ENCODE results near the gene FBXW12.

FBXW12 gene

DNA sequence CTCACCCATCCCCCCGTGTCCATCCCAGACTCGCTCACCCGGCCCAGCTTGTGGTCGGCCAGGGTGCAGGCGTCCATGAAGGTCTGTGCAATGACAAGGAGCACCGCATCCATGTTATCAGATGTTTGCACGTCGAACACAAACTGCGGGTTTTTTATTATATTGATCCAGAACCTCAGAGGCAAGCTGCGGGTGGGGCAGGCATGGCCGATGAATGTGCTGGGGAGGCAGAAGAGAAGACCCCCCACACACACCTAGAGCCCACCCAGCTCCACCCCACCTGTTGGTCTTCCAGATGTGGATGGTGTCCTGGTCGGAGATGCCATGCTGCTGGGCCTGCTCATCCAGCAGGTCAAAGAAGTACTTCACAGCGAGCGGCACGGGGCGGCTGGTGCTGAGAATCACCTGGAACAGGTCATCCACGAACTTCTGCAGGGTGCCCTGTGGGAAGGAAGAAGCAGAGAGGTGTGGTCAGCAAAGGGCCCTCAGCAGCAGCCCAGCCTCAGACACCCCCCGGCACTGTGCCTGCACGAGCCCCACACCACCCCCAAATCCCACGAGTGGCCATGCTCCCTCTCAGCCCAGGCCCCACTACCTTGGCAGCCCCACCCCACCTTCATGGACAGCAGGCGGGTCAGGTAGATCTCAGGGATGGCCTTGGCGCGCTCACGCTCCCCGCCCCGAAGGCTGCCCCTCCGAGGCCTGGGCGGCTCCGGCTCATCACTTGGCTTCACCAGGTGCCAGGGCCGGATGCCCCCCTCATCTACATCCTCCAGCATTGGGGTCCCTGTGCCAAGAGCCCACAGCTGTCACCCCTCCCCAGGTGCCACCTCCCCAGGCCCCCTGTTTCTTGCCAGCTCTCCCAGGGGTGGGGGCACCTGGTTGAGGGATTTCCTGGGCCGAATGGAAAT is 37.5 kb downstream of the FBXW12 start:
- DNase-seq, result no peak

DNA sequence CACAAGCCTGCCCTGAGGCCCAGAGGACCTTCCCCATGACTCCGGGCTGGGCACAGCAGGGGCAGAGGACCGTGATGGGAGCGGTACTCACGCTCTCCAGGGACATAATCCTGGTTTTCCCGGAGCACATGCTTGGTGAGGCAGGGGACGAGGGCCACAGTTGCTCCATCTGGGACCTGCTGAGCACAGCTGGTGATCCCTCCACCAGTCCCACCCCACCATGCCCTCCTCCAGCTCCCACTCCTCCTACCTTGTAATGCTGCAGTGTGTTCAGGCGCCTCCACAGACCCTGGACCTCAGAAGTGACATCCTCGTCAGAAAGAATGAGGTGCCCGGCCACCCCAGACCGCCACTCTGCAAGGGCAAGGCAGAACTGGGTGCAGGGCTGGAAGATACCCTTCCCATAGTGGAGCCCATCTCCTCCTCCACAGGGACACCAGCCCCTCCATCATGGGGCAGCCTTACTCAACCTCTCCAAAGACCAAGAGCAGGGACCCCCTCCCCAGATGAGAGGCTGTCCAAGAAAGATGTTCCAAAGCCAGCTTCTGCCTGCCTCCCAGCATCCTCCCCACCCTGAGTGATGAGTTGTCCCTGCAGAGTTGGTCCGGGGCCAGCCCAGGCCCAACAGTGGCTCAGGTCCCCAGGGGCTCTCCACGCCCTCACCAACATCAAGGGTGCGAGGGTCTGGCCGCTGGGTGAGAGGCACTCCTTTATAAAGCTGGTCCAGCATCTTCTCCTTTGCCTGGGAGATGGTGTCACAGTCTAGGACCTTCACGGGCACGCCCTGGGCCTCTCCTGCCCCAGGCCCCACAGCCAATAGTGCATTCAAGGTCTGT is 38.4 kb downstream of the FBXW12 start:
- no peak for DNase-seq

DNA sequence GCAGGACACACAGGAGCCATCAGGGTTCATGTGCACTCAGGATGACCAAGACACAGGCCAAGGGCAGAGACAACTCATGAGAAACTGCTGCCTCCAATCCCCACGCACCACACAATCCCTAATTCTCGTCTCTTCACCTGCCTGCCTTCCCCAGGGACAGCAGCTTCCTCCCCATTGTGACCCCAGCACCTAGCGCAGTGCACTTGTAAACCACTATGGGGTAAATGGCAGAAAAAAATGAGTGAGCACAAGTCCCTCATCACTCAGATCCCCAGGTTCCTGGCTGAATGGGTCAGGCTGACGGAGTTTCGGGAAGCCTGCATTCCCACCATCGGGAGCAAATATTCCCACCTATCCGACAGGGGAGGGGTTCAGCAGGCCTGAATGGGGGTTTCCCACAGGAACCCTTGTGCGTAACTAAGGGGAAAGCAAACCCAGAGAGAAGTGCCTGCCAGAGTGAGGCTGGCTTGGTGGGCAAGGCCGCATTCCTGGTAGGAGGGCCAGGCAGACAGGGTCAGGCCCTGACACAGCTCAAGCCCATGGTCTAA is 39.1 kb downstream of the FBXW12 start:
- no peak for DNase-seq

DNA sequence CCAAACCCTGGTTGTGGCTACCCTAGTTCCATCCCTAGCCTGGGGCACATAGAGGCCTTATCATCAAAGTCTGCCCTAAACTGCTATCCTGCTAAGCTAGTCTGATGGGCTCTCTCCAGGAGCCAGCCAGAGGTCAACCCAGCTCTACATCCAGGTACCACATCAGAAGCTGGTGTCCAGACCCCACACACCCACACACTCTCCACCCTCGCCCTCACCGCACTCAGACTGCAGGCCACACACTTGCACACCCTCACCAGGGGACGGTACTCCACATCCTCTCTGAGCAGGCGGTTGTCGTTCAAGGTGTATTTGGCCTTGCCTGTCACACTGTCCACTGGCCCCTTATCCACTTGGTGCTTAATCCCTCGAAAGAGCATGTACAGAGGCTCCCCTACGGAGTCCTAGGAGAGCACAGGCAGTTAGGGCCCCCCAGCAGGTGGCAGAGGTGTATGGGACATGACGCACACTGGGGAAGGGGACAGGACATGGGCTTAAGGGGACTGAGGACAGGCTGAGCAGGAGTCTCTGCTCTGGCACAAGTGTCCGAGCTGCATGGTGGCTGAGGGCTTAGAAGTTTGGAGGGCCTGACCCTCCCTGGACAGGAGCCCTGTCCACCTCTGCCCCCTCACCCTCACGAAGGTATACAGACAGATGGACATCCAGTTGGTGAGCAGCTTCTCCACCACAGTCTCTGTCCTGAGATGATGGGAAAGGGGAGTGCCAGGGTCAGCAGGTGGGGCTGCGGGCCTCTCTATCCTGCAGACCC is 39.8 kb downstream of the FBXW12 start:
- no peak for DNase-seq

DNA sequence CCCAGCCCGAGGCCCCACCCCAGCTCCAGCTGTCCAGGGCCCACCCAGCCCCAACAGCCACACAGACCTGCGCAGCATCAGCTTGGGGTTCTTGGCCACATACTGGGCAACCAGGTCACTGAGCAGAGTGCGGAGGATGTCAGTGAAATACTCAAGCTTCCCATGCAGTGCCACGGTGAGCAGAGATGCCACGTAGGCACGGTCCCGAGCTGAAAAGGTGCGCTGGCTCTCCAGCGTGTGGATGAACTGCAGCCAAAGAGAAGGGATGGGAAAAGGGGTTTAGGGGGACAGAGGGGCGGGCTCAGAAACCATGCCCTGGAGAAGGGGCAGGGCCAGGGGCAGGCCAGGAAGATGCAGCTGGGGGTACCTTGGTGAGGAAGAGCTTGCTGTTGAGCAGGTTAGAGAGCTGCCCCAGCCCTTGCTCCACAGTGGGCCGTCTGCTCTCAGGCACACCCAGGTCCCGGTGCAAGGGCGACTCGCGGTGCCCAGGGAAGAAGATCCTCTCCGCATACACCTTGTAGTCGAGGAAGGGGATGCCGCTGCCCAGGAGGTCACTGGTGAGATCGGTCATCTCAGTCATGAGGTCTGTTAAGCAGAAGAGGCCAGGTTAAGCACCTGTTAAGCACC is 40.5 kb downstream of the FBXW12 start:
- DNase-seq, result no peak

DNA sequence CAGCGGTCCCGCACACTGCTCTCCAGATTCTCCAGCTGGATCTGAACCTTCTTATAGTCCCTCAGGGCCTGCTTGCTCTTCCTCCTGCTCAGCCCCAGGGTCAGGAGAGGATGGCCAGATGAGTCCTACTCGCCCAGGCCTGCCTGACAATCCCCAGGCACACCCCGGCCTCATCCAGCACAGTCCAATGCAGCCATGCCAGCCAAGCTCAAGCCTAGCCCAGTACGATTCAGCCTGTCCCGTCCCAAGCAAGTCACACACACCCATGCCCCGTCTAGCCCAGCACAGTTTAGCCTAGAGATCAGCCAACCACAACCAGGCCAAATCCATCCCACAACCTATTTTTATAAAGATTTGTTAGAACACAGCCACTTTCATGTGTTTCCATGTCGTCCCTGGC is 41.1 kb downstream of the FBXW12 start:
- no peak for DNase-seq

DNA sequence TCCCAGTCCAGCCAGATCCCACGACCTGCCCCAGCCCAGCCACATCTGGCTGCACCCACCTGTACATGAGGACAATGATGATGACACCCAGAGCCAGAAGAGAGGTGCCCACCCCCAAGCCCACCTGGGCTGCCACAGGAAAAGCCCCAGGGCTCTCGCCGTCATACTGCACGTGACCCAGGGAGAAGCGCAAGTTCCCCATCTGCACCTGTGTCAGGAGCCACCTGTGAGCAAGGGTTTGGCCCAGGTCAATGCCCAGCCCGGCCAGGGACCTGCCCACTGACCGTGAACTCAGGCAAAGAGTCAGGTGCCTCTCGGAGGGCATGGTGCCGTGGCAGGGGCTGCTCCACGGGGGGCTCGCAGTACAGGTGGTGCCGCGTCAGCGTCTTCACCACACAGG is 41.6 kb downstream of the FBXW12 start:
- no peak for DNase-seq

DNA sequence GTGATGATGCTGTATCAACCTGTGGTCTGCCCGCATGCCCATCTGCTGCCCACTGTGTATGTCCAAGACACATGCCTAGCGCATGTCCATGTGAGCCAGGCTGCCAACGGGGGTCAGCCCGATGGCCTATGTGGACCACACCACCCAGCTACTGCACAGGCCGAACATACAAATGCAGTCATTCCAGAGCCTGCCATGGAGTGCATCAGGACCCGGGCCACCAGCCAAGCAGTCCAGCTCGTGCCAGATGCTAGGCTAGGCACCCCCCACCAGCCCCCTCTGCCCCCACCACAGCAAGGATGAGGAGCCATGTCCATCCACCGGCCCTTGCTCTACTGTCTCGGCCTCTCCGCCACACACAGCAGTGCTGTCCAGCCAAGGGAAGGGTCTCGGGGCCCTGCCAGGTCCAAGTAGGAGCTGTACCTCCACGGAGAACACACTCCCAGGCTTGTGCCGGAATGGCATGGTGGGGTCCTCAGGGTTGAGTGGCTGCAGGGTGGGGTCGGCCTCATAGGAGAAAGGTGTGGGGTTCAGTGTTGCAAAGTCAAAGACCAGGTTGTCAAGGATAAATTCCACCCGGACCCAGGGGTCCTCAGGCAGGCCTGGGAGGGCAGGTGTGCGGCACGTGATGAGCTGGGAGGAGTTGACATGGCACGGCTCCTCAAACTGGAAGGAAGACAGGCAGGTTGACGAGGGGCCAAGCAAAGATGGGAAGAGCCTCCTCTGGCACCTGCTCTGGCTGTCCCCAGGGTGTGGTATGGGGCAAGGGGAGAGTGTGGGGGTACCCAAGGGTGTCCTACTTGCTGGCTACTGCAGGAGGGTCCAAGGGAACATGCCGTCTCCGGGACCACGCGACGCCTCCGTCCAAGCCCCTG is 42.6 kb downstream of the FBXW12 start:
- no peak for DNase-seq

DNA sequence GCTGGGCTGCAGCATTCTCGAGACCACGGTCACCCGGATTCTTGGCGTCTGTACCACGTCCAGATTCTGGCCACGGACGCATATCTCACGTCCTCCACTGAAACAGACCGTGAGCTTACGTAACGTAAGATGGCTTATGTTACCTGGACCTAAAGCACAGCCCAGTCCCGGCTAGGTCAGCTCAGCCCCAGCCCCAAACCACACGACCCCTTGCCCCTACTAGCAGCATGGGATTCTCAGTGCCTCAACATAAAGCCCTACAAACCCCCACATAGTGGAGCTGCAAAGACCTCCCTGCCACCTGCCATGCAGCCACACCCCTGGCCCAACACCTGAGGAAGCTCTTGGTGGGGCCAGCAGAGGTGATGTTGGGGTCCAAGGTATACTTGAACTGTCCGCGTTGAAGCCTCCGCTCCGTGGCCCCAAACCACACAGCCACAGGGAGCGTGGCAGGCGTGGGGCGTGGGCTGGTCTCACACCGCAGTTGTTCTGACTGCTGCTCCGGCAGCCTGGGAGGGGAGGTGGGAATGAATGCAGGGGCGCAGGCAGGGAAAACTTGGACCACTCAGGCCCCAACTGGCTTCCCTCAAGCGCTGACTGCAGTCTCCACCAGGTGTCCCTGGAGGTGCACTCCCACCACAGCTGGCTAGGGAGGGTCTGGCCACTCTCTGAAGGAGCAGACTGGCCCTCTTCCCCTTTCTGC is 43.4 kb downstream of the FBXW12 start:
- DNase-seq, result no peak

DNA sequence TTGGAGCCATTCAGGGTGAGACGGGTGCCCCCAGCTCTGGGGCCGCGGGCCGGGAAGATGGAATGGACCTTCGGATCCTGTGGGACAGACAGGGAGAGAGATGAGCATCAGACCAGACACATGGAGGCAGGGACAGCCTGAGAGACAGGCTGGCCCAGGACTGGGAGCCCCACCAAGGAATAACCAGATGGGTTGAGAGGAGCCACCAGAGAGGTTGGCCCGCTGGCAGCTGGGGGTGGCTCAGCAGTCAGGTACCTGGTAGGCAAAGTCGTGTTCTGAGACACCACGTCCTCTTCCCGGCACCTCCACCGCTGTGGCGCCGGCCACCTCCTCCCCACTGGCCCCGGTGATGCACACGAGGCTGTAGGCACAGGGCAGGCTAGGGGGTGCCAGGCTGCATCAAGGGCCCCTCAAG is 44.1 kb downstream of the FBXW12 start:
- no peak for DNase-seq

DNA sequence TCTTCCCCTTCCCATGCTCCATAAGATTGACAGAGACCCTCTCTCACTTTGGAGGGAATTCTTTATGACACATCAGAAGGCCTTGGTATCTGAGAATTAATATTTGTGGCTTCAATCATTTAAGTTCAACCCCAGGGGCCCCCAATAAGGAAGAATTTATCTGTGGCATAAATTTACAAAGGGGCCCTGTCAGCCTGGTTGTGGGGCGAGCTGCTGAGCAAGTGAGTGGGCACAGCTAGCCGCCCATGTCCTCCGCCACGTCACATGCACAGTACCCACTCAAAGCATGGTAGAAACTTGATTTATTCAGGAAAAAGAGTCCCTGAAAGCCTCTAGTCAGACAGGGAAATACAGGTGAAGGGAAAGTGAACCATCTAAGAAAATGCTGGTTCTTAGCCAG is 44.5 kb downstream of the FBXW12 start:
- no peak for DNase-seq

DNA sequence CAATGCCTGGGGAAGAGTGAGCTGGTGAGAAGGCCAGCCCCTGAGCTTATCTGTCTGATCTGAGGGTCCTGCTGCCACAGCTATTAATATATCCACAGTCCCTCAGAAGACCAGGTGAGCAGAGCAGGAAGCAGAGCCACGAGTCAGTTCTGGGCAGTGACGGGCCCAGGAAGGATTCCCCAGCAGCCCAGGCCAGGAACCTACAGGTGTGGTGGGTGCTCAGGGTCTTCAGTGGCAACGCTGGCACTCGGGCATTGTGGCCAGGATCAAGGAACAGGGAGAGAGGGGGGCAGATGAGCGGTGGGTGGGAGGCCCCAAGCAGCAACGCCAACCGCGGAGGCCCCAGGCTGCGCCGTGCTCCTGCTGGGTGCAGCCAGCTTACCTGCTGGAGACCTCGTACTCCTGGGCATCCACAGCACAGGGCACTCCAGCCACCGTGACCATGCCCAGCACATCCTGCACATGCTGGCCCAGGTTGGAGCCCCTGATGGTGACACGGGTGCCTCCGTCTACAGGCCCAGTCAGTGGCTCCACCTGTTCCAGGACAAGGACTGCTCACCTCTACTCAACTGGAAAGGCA is 45.6 kb downstream of the FBXW12 start:
- no peak for DNase-seq

DNA sequence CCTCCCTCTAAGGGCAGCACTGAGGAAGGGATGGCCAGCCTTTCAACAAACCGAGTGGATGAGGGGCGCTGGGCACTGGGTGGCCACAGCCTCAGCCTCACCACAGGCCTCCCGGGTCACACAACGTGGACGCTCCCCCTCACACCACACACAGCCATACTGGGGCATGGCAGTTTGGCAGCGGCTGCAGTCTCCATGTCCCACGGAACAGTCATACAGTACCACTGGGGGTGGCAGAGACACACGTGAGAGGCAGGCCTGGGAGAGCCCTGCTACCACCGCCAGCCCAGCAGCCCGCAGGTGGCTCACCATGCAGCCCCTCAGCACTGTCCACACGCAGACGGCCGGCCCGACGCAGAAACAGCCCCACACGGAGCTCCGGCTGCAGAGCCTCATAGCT is 46.1 kb downstream of the FBXW12 start:
- DNase-seq, result no peak

DNA sequence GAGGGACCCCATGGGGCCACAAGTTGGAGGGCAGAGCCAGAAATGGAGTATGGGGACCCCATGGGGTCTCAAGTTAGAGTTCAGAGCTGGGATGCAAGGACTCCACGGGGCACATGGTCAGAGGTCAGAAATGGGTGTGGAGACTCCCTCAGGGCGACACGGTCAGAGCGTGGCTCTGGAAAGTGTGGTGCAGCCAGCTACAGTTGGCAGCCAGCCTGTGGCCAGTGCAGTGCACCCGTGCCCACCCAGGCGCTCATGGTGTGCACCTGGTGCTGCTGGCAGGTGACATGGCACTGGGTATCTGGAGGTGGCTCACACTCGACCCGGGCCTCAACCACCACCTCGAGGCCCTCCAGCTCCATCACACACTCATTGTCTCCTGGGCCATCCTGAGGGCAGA is 46.6 kb downstream of the FBXW12 start:
- no peak for DNase-seq

DNA sequence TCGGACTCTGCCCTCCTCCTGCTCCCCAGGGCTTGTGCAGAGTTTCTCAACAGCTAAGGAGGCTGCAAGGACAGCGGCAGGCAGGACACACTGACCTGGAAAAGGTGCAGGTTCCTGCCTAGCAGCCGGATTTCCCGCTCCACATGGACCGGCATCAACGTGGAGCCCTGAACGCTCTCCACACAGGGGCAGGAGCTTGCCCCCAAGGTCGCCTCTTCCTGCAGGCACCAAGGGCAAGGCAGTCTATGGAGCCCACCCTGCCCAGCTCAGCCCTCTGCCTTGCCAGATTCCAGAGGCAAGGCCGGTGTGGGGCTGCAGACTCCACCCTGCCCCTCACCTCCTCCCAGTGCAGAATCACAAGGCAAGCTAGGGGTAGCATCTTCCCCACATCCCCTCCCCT is 47.1 kb downstream of the FBXW12 start:
- DNase-seq, result no peak

DNA sequence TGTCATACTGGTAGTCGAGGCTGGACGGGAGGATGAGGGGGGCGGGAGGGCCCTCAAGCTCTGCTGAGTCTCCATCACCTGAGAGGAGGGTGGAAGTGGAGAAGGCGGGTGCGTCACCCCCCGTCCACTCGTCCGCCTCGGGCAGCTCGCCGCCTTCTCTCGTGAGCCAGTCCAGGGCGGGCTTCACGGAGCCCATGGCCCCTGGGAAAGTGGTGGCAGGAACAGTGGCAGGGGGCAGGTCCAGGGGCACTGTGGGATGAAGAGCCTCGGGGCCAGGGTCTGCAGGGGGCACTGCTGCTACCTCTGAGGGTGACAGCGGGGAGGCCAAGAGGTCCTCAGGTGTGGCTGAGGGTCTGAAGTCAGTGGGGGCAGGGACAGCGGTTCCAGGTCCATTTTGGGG is 47.6 kb downstream of the FBXW12 start:
- no peak for DNase-seq

DNA sequence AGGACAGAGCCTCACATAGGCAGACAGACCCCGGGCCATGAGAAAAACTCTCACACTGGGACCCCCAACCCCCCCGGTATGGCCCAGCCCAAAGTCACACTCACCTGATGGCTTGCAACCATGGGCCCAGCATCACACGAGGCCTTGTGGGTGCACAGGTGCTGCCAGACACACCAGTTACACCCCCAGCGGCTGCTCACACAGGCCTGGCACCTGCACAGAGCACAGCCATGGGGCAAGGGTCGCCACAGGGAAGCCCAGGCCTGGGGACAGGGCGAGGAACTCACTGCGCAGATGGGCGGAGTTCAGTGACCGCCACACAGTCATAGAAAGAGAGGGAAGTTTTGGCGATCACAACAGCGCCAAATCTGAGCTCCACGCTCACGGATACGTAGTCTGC is 48.5 kb downstream of the FBXW12 start:
- no peak for DNase-seq

DNA sequence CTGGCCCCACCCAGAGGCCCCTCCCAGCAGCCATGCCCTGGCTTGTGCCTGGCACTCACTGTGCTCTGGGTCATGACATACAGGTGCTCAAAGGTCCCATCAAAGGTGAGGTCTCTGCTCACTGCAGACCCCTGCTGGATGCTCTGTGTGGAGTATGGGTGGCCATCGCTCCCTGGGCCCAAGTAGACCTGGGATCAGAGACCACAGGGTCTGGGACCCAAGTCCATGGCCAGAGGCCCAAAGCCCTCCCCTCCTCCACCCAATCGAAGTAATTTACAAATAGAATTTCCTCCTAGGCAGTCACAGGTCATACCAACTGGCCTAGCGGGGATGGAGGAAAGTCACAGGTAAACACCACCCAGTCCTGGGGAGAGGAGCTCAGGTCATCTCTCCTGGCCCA is 50.3 kb downstream of the FBXW12 start:
- no peak for DNase-seq

DNA sequence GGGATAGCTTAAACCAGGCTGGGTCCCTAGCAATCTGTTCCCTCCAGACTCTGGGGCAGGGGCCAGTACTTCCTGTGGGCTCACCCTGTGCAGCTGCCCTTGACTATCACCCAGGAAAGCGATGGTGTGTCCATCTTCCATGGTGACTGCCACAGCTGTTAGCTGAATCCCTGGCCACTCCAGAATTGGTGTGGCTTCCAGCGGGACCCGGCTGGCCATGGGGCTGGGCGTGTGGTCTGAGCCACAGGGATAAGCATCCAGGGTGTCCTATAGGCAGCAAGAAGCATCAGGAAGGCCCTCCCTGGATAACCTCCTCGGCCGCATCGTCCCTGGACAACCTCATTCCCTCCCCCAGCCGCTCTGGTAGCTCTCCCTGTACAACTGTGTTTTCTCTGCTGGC is 50.7 kb downstream of the FBXW12 start:
- no peak for DNase-seq

DNA sequence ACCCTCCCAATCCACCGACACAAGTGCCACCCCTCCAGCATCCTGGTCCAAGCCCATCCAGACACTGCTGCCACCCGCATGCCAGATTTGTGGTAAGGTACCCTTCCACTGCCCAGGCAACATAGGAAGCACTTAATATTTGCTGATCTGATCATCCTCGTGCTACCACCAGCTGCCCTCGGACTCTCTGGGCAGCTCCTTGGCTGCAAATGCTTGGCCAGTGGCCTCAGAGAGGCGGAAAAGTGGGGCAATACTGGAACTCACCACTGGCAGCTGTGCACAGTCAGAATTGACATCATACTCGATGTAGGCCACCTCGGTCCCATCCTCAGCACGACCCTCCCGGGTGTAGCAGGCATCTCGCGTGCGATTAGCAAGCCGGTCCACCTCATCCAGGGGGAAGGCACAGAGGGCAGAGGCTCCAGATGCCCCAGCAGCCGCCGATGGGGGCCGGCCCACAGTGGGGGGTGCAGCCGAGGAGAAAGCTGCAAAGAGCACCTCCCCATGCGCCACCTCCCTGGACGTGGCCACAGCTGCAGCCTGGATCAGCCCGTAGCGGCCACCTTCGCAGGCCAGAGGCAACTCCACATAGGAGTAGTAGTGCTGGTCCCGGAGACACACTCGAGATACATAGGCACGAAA is 51.3 kb downstream of the FBXW12 start:
- DNase-seq, result no peak

All from cortex of kidney (tissue), 1 donor.